ENCODE data around the gene TMEM108.

DNA sequence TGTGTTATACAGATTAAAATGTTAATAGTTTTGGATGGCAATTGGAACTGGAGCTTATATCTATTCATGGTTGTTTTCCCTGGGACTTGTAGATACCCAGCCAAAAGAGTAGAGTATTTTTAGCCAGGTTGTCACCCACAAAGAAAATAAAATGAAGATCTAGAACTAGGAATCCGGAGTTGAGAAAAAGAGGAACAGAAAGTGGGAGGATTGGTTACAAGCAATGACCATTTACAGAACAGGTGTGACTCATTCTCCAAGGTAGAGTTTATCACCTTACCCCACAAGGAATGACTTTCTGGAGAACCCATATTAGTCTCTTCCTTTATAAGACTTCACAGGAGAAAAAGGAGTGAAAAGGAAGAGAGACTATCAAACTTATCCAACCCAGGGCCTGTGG, 99.8 kb downstream of the TMEM108 start:
- TF ChIP-seq, protein P1, sequence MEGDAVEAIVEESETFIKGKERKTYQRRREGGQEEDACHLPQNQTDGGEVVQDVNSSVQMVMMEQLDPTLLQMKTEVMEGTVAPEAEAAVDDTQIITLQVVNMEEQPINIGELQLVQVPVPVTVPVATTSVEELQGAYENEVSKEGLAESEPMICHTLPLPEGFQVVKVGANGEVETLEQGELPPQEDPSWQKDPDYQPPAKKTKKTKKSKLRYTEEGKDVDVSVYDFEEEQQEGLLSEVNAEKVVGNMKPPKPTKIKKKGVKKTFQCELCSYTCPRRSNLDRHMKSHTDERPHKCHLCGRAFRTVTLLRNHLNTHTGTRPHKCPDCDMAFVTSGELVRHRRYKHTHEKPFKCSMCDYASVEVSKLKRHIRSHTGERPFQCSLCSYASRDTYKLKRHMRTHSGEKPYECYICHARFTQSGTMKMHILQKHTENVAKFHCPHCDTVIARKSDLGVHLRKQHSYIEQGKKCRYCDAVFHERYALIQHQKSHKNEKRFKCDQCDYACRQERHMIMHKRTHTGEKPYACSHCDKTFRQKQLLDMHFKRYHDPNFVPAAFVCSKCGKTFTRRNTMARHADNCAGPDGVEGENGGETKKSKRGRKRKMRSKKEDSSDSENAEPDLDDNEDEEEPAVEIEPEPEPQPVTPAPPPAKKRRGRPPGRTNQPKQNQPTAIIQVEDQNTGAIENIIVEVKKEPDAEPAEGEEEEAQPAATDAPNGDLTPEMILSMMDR (IDR thresholded peaks at IDR 0.05) = no peak
- TF ChIP-seq POLR2A (IDR thresholded peaks at IDR 0.05) = no peak
- TF ChIP-seq EP300 (IDR thresholded peaks at IDR 0.05) = no peak

Data from suprapubic skin (tissue), 3 donors.